ENCODE measurements around the gene NUP62. TPM values are rescaled to one million over a fixed set of nuclear protein-coding genes. Genes with fewer than 3 reads are reported as not detected.

Gene NUP62
- total RNA-seq, 1 experiment from 2014 or later: 127 TPM

DNA sequence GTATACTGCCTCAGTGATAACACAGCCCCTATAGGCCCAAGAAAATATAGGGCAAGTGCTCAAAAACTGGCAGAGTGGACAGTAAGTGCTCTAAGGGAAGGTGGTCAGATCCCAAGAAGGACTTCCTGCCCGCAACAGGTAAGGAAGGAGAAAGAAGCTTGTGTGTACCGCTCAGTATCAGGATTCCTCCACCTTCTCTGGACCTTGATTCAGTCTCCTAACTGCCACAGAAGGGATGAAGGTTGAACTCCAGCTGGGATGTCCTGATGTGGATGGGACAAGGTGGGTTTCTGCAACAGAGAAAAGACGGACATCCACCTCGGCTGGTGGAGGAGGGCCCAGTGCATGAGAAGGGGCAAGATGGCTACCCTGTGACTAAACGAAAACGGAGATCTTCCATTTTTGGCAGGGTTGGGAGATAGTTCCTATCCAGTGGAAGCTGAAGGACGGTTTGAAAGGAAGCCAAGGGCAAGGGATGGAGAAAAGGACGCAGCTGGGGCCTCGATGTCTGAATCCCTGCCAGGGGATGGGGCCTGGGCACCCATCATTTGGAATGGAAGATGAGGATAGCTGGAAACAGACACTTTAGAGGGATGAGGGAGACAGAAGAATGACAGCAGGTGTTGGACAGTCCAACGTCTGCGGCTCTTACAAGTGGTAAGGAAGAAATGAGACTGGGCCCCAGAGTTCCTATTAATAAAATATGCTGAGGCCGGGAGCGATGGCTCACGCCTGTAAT, 1.6 kb downstream of the NUP62 start:
- Histone ChIP-seq H3K18ac (ENCODE audit: insufficient read length, low read depth, low read length) (no peak overlapping the region), H3K14ac (ENCODE audit: insufficient read depth, low read length) (no peak overlapping the region), H2BK120ac (ENCODE audit: low read depth, low read length, poor library complexity, severe bottlenecking) (no peak overlapping the region), H3K79me2 (ENCODE audit: insufficient read depth, low read length) (peaks cover 28% of the 10 kb centered on the region; the same call in 1 of the 2 replicates), H4K8ac (replicated peaks; ENCODE audit: insufficient read length, low read depth, low read length) (no peak overlapping the region), H2BK20ac (ENCODE audit: low read depth, low read length, poor library complexity, severe bottlenecking) (no peak overlapping the region), H3K23me2 (ENCODE audit: insufficient read length, low read depth, low read length, poor library complexity, severe bottlenecking) (peaks cover 10% of the 10 kb centered on the region), H2BK15ac (ENCODE audit: low read depth, low read length) (no peak overlapping the region), H3T11ph (ENCODE audit: low read length) (no peak overlapping the region), H4K91ac (ENCODE audit: insufficient read length, low read depth, low read length) (no peak overlapping the region), H2AK5ac (ENCODE audit: insufficient read length, low read length) (no peak overlapping the region), H3K9ac (ENCODE audit: extremely low read depth, insufficient read length, low read length) (peak overlapping the region; percentile 28), H2AFZ (ENCODE audit: low read length) (no peak overlapping the region), H3K79me1 (ENCODE audit: insufficient read depth, low read depth, low read length, poor library complexity, severe bottlenecking) (no peaks in the 10 kb centered on the region), H3K23ac (ENCODE audit: insufficient read length, low read depth, low read length) (no peak overlapping the region), H3K56ac (ENCODE audit: insufficient read length, low read depth, low read length) (no peak overlapping the region), H3K27me3 (ENCODE audit: insufficient read depth, low read length) (no peaks in the 10 kb centered on the region), H3K4ac (ENCODE audit: low read depth, low read length) (no peak overlapping the region), H3K4me1 (ENCODE audit: insufficient read depth, low read length) (no peaks in the 10 kb centered on the region; the same call in 1 of the 2 replicates), H3K9me3 (ENCODE audit: control insufficient read depth, low read depth, low read length) (no peaks in the 10 kb centered on the region), H2BK12ac (ENCODE audit: insufficient read length, low read depth, low read length) (no peak overlapping the region), H4K5ac (ENCODE audit: insufficient read length, low read depth, low read length) (no peak overlapping the region), H4K20me1 (ENCODE audit: control insufficient read depth, insufficient read depth, insufficient read length) (peaks cover 2% of the 10 kb centered on the region), H2BK5ac (ENCODE audit: insufficient read length, low read length) (no peak overlapping the region), H3K27ac (ENCODE audit: insufficient read length, low read depth, low read length) (no peak overlapping the region), H3K4me2 (ENCODE audit: insufficient read depth, insufficient read length, low read length) (peak overlapping the region; percentile 44)
- peak overlapping the region; percentile 95 to 99 for H3K4me3 Mint-ChIP-seq
- H3K9me3 Mint-ChIP-seq: peaks cover 0 to 4% of the 10 kb centered on the region in 2 experiments; a peak in 3 of 5 replicates
- H3K36me3 Mint-ChIP-seq (ENCODE audit: insufficient read depth in 1 of 3, low read depth in 3 of 3): peaks cover 41 to 72% (median 54%) of the 10 kb centered on the region in 3 experiments; a peak in 6 of 7 replicates
- TF ChIP-seq, protein P1, sequence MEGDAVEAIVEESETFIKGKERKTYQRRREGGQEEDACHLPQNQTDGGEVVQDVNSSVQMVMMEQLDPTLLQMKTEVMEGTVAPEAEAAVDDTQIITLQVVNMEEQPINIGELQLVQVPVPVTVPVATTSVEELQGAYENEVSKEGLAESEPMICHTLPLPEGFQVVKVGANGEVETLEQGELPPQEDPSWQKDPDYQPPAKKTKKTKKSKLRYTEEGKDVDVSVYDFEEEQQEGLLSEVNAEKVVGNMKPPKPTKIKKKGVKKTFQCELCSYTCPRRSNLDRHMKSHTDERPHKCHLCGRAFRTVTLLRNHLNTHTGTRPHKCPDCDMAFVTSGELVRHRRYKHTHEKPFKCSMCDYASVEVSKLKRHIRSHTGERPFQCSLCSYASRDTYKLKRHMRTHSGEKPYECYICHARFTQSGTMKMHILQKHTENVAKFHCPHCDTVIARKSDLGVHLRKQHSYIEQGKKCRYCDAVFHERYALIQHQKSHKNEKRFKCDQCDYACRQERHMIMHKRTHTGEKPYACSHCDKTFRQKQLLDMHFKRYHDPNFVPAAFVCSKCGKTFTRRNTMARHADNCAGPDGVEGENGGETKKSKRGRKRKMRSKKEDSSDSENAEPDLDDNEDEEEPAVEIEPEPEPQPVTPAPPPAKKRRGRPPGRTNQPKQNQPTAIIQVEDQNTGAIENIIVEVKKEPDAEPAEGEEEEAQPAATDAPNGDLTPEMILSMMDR (conservative IDR thresholded peaks at IDR 0.05): no peak
- no CpG with 5 or more reads among the region's 14 CpGs for WGBS (ENCODE audit: extremely low coverage, insufficient read length, low lambda C conversion rate)
- no peak for DNase-seq
- H3K4me1 Mint-ChIP-seq: peaks cover 20 to 44% of the 10 kb centered on the region in 2 experiments
- H3K27ac Mint-ChIP-seq: peak overlapping the region; percentile 5 to 79 (median 38); a peak in 5 of 7 replicates
- H3K27me3 Mint-ChIP-seq (ENCODE audit: low read depth): peaks cover 3% of the 10 kb centered on the region
